ENCODE measurements around the gene GSTT2B.

GSTT2B gene

DNA sequence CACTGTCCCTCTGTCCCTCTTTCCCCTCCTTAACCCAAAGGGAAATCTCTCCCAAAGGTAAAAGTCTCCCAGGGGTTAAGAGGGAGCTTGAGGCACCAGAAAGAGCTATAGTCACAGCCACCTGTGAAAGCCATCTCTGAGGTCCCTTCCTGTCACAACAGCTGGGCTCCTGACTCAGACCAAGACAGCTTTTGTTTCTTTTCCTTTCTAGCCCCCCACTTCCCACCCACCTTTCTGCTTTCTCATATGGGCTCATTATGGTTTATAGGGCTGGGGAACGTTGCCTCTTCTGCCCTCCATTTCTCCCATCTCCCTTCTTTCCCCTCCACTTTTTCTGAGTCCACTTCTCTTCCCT is 47.7 kb downstream of the GSTT2B start:
- Histone ChIP-seq H2AK5ac (ENCODE audit: low read length, severe bottlenecking) (peak overlapping the region; percentile 49), H3K4me1 (ENCODE audit: control insufficient read depth, insufficient read depth, low read depth, low read length) (peaks cover 3% of the 10 kb centered on the region), H2BK12ac (ENCODE audit: low read length in 2 of 2) (no peak overlapping the region), H3K4ac (ENCODE audit: low read depth in 1 of 2, low read length in 2 of 2) (peak overlapping the region; percentile 16 to 77), H3K14ac (ENCODE audit: low read length in 2 of 2) (no peak overlapping the region), H4K91ac (ENCODE audit: low read length) (no peak overlapping the region), H2BK15ac (ENCODE audit: low read depth, poor library complexity, severe bottlenecking) (no peak overlapping the region), H2BK120ac (ENCODE audit: low read depth, low read length) (no peak overlapping the region), H2AFZ (ENCODE audit: low read depth, low read length) (no peak overlapping the region), H3K27ac (ENCODE audit: low read length, poor library complexity, severe bottlenecking) (peak overlapping the region; percentile 89), H3K4me2 (ENCODE audit: low read length, poor library complexity, severe bottlenecking) (peak overlapping the region; percentile 66), H3K4me3 (ENCODE audit: insufficient read depth in 1 of 2, low read depth in 1 of 2, low read length in 2 of 2) (peak overlapping the region; percentile 58 to 91), H3K18ac (ENCODE audit: low read depth in 1 of 2, low read length in 2 of 2) (peak overlapping the region; percentile 48 to 90), H3K9ac (ENCODE audit: low read length) (peak overlapping the region; percentile 95), H3K79me1 (replicated peaks; ENCODE audit: low read length, poor library complexity, severe bottlenecking) (peaks cover 1% of the 10 kb centered on the region), H2BK5ac (ENCODE audit: low read depth, low read length, poor library complexity, severe bottlenecking) (no peak overlapping the region), H4K8ac (ENCODE audit: low read length) (peak overlapping the region; percentile 93), H3K23ac (ENCODE audit: low read length in 2 of 2) (no peak overlapping the region), H3K9me3 (ENCODE audit: control insufficient read depth, low read length) (no peaks in the 10 kb centered on the region), H3K36me3 (ENCODE audit: control insufficient read depth in 1 of 2, insufficient read depth in 2 of 2, low read depth in 1 of 2, low read length in 2 of 2) (no peaks in the 10 kb centered on the region), H3K27me3 (ENCODE audit: control insufficient read depth in 1 of 2, insufficient read depth in 1 of 2, low read length in 2 of 2) (no peaks in the 10 kb centered on the region)
- no peak for DNase-seq
- WGBS, result 42% methylated on average over 1 of the region's 1 CpG

DNA sequence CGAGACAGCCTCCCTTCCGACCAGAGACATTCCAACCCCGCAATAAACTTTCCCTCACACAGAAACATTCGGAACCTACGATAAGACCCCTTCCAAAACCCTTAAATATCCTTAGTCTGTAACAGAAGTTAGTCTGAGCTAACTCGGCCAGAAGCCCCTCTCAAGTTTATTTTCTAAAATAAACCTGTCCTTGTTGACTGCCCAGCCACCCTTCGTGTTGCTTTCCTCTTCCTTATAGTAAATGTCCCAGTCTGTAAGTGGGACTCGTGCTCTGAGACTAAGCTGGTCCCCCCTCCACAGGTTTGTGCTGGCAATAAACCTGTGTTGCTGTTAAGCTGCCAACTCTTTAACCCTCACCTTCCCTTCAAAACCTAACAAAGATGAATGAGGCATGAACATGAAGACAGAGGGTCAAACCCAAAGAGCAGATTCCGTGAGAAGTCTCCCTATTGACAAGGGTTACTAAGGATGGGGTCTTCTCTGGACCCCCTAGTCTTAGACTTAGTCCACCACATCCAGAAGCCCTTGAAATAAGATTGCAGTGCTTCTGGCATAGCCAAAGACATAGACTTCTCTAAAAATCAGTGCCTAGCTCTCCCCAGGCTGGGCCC is 48.6 kb downstream of the GSTT2B start:
- no peak overlapping the region for H2BK120ac ChIP-seq (ENCODE audit: low read depth, low read length)
- H3K79me1 ChIP-seq (replicated peaks; ENCODE audit: low read length, poor library complexity, severe bottlenecking), result no peaks in the 10 kb centered on the region
- no peak overlapping the region for H3K4me3 ChIP-seq (ENCODE audit: insufficient read depth in 1 of 2, low read depth in 1 of 2, low read length in 2 of 2)
- H3K18ac ChIP-seq (ENCODE audit: low read depth in 1 of 2, low read length in 2 of 2), result no peak overlapping the region
- H3K4me1 ChIP-seq (ENCODE audit: control insufficient read depth, insufficient read depth, low read depth, low read length), result peaks cover 3% of the 10 kb centered on the region
- H2BK12ac ChIP-seq (ENCODE audit: low read length in 2 of 2), result no peak overlapping the region
- no peak overlapping the region for H3K9ac ChIP-seq (ENCODE audit: low read length)
- H2BK15ac ChIP-seq (ENCODE audit: low read depth, poor library complexity, severe bottlenecking), result no peak overlapping the region
- H3K23ac ChIP-seq (ENCODE audit: low read length in 2 of 2), result no peak overlapping the region
- WGBS, result 93% methylated on average over 9 of the region's 9 CpGs
- H3K27ac ChIP-seq (ENCODE audit: low read length, poor library complexity, severe bottlenecking), result no peak overlapping the region
- H3K4me2 ChIP-seq (ENCODE audit: low read length, poor library complexity, severe bottlenecking), result no peak overlapping the region
- no peaks in the 10 kb centered on the region for H3K9me3 ChIP-seq (ENCODE audit: control insufficient read depth, low read length)
- H3K36me3 ChIP-seq (ENCODE audit: control insufficient read depth in 1 of 2, insufficient read depth in 2 of 2, low read depth in 1 of 2, low read length in 2 of 2), result no peaks in the 10 kb centered on the region
- H2BK5ac ChIP-seq (ENCODE audit: low read depth, low read length, poor library complexity, severe bottlenecking), result no peak overlapping the region
- no peak overlapping the region for H2AFZ ChIP-seq (ENCODE audit: low read depth, low read length)
- H4K91ac ChIP-seq (ENCODE audit: low read length), result no peak overlapping the region
- H3K14ac ChIP-seq (ENCODE audit: low read length in 2 of 2), result no peak overlapping the region
- H3K27me3 ChIP-seq (ENCODE audit: control insufficient read depth in 1 of 2, insufficient read depth in 1 of 2, low read length in 2 of 2), result no peaks in the 10 kb centered on the region
- no peak overlapping the region for H3K4ac ChIP-seq (ENCODE audit: low read depth in 1 of 2, low read length in 2 of 2)
- H2AK5ac ChIP-seq (ENCODE audit: low read length, severe bottlenecking), result no peak overlapping the region
- no peak for DNase-seq
- no peak overlapping the region for H4K8ac ChIP-seq (ENCODE audit: low read length)

DNA sequence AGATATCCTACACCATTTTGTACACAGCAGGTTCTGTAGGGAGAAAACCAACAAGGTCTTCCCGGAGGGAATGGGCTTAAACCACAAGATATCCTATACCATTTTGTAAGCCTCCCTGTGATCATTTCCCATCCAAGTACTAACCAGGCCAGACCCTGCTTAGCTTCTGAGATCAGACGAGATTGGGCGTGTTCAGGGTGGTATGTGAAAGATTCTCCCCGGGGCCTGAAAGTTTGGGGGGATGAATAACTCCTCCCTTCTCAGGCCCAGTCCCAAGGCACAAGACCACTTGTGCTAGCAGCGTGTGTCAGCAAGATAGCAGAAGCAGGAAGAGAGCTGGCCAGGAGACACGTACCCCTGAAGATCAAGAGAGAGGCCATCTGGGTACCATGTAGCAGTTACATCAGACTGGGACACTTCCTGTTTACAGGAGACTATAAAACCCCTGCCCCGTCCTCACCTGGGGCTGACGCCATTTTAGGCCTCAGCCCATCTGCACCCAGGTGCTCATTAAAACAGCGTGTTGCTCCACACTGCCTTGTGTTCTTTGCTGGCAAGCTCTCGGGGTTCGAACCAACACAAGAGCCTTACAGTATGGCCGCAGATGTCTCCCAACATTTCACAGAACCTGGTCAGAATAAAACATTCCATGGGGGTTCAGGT is 49.5 kb downstream of the GSTT2B start:
- Histone ChIP-seq H2AK5ac (ENCODE audit: low read length, severe bottlenecking) (no peak overlapping the region), H4K8ac (ENCODE audit: low read length) (no peak overlapping the region), H3K27me3 (ENCODE audit: control insufficient read depth in 1 of 2, insufficient read depth in 1 of 2, low read length in 2 of 2) (peaks cover 0 to under 1% of the 10 kb centered on the region in 2 experiments), H3K9me3 (ENCODE audit: control insufficient read depth, low read length) (no peaks in the 10 kb centered on the region), H2BK15ac (ENCODE audit: low read depth, poor library complexity, severe bottlenecking) (no peak overlapping the region), H3K36me3 (ENCODE audit: control insufficient read depth in 1 of 2, insufficient read depth in 2 of 2, low read depth in 1 of 2, low read length in 2 of 2) (no peaks in the 10 kb centered on the region), H3K23ac (ENCODE audit: low read length in 2 of 2) (no peak overlapping the region), H4K91ac (ENCODE audit: low read length) (no peak overlapping the region), H3K18ac (ENCODE audit: low read depth in 1 of 2, low read length in 2 of 2) (no peak overlapping the region), H3K9ac (ENCODE audit: low read length) (no peak overlapping the region), H3K27ac (ENCODE audit: low read length, poor library complexity, severe bottlenecking) (no peak overlapping the region), H3K79me1 (replicated peaks; ENCODE audit: low read length, poor library complexity, severe bottlenecking) (no peaks in the 10 kb centered on the region), H2BK120ac (ENCODE audit: low read depth, low read length) (no peak overlapping the region), H2AFZ (ENCODE audit: low read depth, low read length) (no peak overlapping the region), H3K4me3 (ENCODE audit: insufficient read depth in 1 of 2, low read depth in 1 of 2, low read length in 2 of 2) (no peak overlapping the region), H2BK12ac (ENCODE audit: low read length in 2 of 2) (no peak overlapping the region), H3K4me2 (ENCODE audit: low read length, poor library complexity, severe bottlenecking) (no peak overlapping the region), H3K4ac (ENCODE audit: low read depth in 1 of 2, low read length in 2 of 2) (no peak overlapping the region), H3K14ac (ENCODE audit: low read length in 2 of 2) (no peak overlapping the region), H3K4me1 (ENCODE audit: control insufficient read depth, insufficient read depth, low read depth, low read length) (peaks cover 3% of the 10 kb centered on the region), H2BK5ac (ENCODE audit: low read depth, low read length, poor library complexity, severe bottlenecking) (no peak overlapping the region)
- no peak for DNase-seq
- 93% methylated on average over 10 of the region's 12 CpGs for WGBS

DNA sequence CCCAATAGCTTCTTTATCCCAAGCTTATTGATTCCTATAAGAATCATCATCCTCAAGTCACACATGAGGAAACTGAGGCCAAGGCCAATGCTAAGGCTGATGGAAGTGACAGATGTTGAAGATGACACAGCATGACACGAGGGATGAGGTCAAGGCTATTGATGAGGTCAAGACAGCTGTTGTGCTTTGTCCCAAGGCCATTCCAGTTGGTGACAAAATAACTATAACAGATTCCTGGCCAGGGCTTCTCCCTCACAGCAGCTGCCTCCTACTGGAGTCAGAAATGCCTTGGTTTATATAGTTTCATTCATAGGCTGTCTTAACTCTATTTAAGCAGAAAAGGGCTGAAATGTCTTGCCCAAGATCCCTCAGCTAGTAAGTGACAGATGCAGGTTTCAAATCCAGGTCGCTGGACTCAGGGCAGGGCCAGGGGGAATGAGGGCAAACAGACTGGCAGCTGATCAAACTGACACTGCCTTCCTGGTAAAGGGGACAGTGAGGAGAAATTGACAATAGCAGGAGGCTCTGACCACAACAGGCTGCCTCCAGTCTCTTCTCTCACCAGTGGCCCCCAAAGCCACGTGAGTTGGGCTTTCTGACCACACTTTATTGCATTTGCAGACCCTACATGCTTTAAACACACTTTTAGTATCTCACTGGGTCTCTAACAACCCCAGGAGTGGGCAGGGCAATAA is 50.4 kb downstream of the GSTT2B start:
- no peak overlapping the region for H2BK15ac ChIP-seq (ENCODE audit: low read depth, poor library complexity, severe bottlenecking)
- no peak overlapping the region for H3K9ac ChIP-seq (ENCODE audit: low read length)
- H2BK5ac ChIP-seq (ENCODE audit: low read depth, low read length, poor library complexity, severe bottlenecking), result no peak overlapping the region
- H3K4me3 ChIP-seq (ENCODE audit: insufficient read depth in 1 of 2, low read depth in 1 of 2, low read length in 2 of 2), result no peak overlapping the region
- H4K91ac ChIP-seq (ENCODE audit: low read length), result no peak overlapping the region
- H2BK12ac ChIP-seq (ENCODE audit: low read length in 2 of 2), result no peak overlapping the region
- no peak overlapping the region for H4K8ac ChIP-seq (ENCODE audit: low read length)
- no peak overlapping the region for H2BK120ac ChIP-seq (ENCODE audit: low read depth, low read length)
- H3K4me1 ChIP-seq (ENCODE audit: control insufficient read depth, insufficient read depth, low read depth, low read length), result peaks cover 3% of the 10 kb centered on the region
- H2AK5ac ChIP-seq (ENCODE audit: low read length, severe bottlenecking), result no peak overlapping the region
- H3K23ac ChIP-seq (ENCODE audit: low read length in 2 of 2), result peak overlapping the region in 1 of 2 experiments; percentile 43
- DNase-seq, result no peak
- no peak overlapping the region for H3K4me2 ChIP-seq (ENCODE audit: low read length, poor library complexity, severe bottlenecking)
- H3K4ac ChIP-seq (ENCODE audit: low read depth in 1 of 2, low read length in 2 of 2), result no peak overlapping the region
- H3K14ac ChIP-seq (ENCODE audit: low read length in 2 of 2), result no peak overlapping the region
- H3K27ac ChIP-seq (ENCODE audit: low read length, poor library complexity, severe bottlenecking), result no peak overlapping the region
- H3K36me3 ChIP-seq (ENCODE audit: control insufficient read depth in 1 of 2, insufficient read depth in 2 of 2, low read depth in 1 of 2, low read length in 2 of 2), result no peaks in the 10 kb centered on the region
- H2AFZ ChIP-seq (ENCODE audit: low read depth, low read length), result no peak overlapping the region
- WGBS, result 79% methylated on average over 3 of the region's 3 CpGs
- no peaks in the 10 kb centered on the region for H3K9me3 ChIP-seq (ENCODE audit: control insufficient read depth, low read length)
- H3K27me3 ChIP-seq (ENCODE audit: control insufficient read depth in 1 of 2, insufficient read depth in 1 of 2, low read length in 2 of 2), result peaks cover 0 to 6% of the 10 kb centered on the region in 2 experiments
- no peak overlapping the region for H3K18ac ChIP-seq (ENCODE audit: low read depth in 1 of 2, low read length in 2 of 2)
- no peaks in the 10 kb centered on the region for H3K79me1 ChIP-seq (replicated peaks; ENCODE audit: low read length, poor library complexity, severe bottlenecking)

Measured in mesenchymal stem cell (in vitro differentiated cells and primary cell).